HL-60 (cell line): ENCODE data around the gene TIMP3.
"Not testable (repeated sequence)": the region's sequence is repeated elsewhere in the genome, so short reads cannot be mapped to it uniquely, and the experiment has no call there.

Experiments used
- DNase-seq, 2 experiments: peaks; one replicate each; pipeline ENCODE4 v3.0.0-alpha.2; 2010 to 2020; ENCODE audit warnings: low read depth in 1 of 2, low spot score in 1 of 2
- H3K27ac ChIP-seq: fragments of 250-450 bp; sonication (Bioruptor Pico); replicated peaks from 2 replicates; pipeline ENCODE4 v1.5.1; 2020; ENCODE audit warnings: mild to moderate bottlenecking, moderate library complexity
- H3K27me3 ChIP-seq: fragments of 250-450 bp; sonication (Bioruptor Pico); 2 replicates; pipeline ENCODE4 v1.5.1; 2021; ENCODE audit warnings: mild to moderate bottlenecking, moderate library complexity; ENCODE audit not compliant: insufficient read depth, poor library complexity, severe bottlenecking
- H3K4me3 ChIP-seq: replicated peaks from 2 replicates; pipeline ENCODE4 v1.5.1; 2011; ENCODE audit warnings: mild to moderate bottlenecking, control low read depth, low read length; ENCODE audit not compliant: insufficient read depth
- CTCF ChIP-seq: IDR thresholded peaks from one replicate; pipeline ENCODE4 v1.5.1; 2011; ENCODE audit warnings: low read length, control low read depth, inconsistent platforms; ENCODE audit not compliant: insufficient read depth
- GABPA ChIP-seq: IDR thresholded peaks from 2 replicates; pipeline ENCODE4 v1.6.1; 2012; ENCODE audit warnings: low read depth
- POLR2AphosphoS5 ChIP-seq: IDR thresholded peaks from 2 replicates; pipeline ENCODE4 v1.6.1; 2012; ENCODE audit warnings: low read depth
- REST ChIP-seq: IDR thresholded peaks from 2 replicates; pipeline ENCODE4 v1.6.1; 2012; ENCODE audit warnings: low read depth; ENCODE audit not compliant: insufficient replicate concordance
- SPI1 ChIP-seq: IDR thresholded peaks from 2 replicates; pipeline ENCODE4 v1.6.1; 2012; ENCODE audit warnings: low read depth, mild to moderate bottlenecking, borderline replicate concordance

The TIMP3 gene

GRCh38 chr22:32753591-32753990 is 47.9 kb upstream of the TIMP3 start:
- TF ChIP-seq REST (no peak), POLR2AphosphoS5 (no peak), SPI1 (no peak), GABPA (no peak), CTCF (no peak)
- Histone ChIP-seq H3K27me3 (no peaks in the 10 kb centered on the region), H3K4me3 (no peak overlapping the region), H3K27ac (no peak overlapping the region)
- no peak for DNase-seq

- Histone ChIP-seq H3K27me3 (no peaks in the 10 kb centered on the region), H3K27ac (no peak overlapping the region), H3K4me3 (no peak overlapping the region)
- TF ChIP-seq GABPA, result no peak
- no peak for TF ChIP-seq REST
- TF ChIP-seq POLR2AphosphoS5, result no peak
- TF ChIP-seq CTCF, result no peak
- TF ChIP-seq SPI1, result no peak
- DNase-seq, result no peak
Measured at GRCh38 chr22:32754413-32755041, 47.0 kb upstream of the TIMP3 start.

- not testable (repeated sequence) for H3K27ac ChIP-seq, DNase-seq, H3K27me3 ChIP-seq, H3K4me3 ChIP-seq
Measured at GRCh38 chr22:32757086-32757762, 44.3 kb upstream of the TIMP3 start.

- no peak for DNase-seq
- TF ChIP-seq SPI1, result no peak
- TF ChIP-seq CTCF, result no peak
- no peak for TF ChIP-seq REST
- TF ChIP-seq POLR2AphosphoS5, result no peak
- TF ChIP-seq GABPA, result no peak
- Histone ChIP-seq H3K4me3 (no peak overlapping the region), H3K27ac (no peak overlapping the region), H3K27me3 (no peaks in the 10 kb centered on the region)
Measured at GRCh38 chr22:32758866-32759385, 42.6 kb upstream of the TIMP3 start.
